Activated CD8-positive, alpha-beta memory T cell treated with anti-CD3 and anti-CD28 coated beads, Interleukin-2, amount 50 U/mL, for 1 hour (primary cell): Measurements from ENCODE around the gene SLC10A6.

Experiments
- DNase-seq: peaks from one replicate; pipeline ENCODE4 v3.0.0-alpha.2; 2020; ENCODE audit errors: extremely low read depth

The SLC10A6 gene

DNA sequence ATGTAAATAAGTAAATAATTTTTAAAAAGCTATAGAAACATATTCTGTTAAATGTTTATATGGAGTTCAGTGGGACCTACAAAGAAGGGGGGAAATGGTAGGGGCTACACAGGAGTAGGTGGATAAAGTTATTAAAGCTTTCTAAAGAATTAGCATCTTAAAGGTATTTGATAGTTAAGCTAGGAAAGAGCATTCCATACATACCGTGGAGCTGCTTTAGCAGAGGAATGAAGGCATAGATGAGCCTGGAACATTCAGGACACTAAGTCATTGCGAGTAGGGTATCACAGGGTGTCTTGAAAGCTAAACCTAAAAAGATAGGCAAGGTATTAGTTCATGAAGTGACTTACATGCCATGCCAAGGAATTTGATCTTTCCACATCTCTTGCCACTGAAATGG, 60.4 kb downstream of the SLC10A6 start:
- no peak for DNase-seq

DNA sequence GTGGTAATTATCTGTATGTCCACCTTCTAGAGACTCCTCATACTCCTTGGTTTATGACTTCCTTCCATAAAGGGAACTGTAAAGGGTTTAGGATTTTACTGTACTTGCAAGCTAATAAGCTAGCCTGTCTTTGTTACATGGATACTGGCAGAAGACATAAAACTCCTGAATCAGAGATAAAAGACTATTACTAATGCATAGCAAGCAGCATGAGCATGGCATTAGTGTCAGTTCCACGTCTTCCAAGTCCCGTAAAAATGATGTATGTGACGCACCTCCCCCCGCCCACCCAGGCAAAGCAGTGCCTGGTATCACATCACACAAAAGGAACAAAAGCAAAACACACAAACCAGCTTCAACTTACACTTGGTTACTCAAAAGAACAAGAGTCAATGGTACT, 71.0 kb downstream of the SLC10A6 start:
- no peak for DNase-seq

DNA sequence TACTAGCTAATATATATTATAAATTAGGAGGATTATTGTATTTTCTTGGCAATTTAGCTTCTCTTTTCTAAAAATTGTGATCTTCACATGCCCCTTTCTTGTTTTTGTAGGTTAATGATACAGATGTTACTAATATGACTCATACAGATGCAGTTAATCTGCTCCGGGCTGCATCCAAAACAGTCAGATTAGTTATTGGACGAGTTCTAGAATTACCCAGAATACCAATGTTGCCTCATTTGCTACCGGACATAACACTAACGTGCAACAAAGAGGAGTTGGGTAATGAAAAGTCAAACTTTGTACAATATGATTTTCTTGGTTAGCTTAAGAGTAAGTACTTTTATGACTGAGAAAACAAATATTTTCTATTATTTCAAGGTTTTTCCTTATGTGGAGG, 74.1 kb downstream of the SLC10A6 start:
- no peak for DNase-seq
